HEK293 (cell line): ENCODE measurements around the gene TEKTIP1.

Source experiments
- TCF7L2 ChIP-seq: IDR thresholded peaks from 2 replicates; pipeline ENCODE4 v1.6.1; 2011; ENCODE audit warnings: low read depth, mild to moderate bottlenecking, inconsistent platforms, low read length, moderate library complexity, borderline replicate concordance
- ZFP3 ChIP-seq: fragments of 450-650 bp; formaldehyde crosslinking; IDR thresholded peaks from 2 replicates; pipeline ENCODE4 v1.5.1; 2016; ENCODE audit warnings: low read depth, missing biosample characterization, missing genetic modification characterization
- ZNF423 ChIP-seq: fragments of 450-650 bp; formaldehyde crosslinking; IDR thresholded peaks from 2 replicates; pipeline ENCODE4 v1.5.1; 2016; ENCODE audit warnings: missing biosample characterization, missing genetic modification characterization
- ZNF629 ChIP-seq: fragments of 450-650 bp; formaldehyde crosslinking; IDR thresholded peaks from 2 replicates; pipeline ENCODE4 v1.5.1; 2017; ENCODE audit warnings: missing biosample characterization, missing genetic modification characterization
- ZNF768 ChIP-seq: fragments of 450-650 bp; formaldehyde crosslinking; IDR thresholded peaks from 2 replicates; pipeline ENCODE4 v1.5.1; 2018; ENCODE audit warnings: missing biosample characterization, mild to moderate bottlenecking, missing genetic modification characterization
- TF ChIP-seq, protein P1 (sequence below): fragments of 450-650 bp; formaldehyde crosslinking; IDR thresholded peaks from 2 replicates; pipeline ENCODE4 v1.5.1; 2016; ENCODE audit warnings: missing biosample characterization, missing genetic modification characterization

DNA sequence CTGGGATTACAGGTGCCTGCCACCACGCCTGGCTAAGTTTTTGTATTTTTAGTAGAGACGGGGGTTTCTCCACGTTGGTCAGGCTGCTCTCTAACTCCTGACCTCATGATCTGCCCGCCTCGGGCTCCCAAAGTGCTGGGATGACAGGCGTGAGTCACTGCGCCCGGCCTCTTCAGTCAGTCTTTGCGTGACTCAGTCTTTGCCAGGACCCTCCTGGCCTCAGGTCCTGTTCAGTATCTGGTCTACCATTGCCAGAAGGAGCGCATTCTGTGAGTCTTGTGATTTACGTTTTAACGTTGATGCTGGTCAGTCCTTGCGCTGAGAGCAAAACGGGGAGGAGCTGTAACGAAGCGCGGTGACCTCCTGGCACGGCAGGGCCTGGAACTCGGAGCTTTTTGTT, 26.2 kb downstream of the TEKTIP1 start:
- no peak for TF ChIP-seq TCF7L2
- TF ChIP-seq ZFP3 = no peak
- TF ChIP-seq, protein P1, sequence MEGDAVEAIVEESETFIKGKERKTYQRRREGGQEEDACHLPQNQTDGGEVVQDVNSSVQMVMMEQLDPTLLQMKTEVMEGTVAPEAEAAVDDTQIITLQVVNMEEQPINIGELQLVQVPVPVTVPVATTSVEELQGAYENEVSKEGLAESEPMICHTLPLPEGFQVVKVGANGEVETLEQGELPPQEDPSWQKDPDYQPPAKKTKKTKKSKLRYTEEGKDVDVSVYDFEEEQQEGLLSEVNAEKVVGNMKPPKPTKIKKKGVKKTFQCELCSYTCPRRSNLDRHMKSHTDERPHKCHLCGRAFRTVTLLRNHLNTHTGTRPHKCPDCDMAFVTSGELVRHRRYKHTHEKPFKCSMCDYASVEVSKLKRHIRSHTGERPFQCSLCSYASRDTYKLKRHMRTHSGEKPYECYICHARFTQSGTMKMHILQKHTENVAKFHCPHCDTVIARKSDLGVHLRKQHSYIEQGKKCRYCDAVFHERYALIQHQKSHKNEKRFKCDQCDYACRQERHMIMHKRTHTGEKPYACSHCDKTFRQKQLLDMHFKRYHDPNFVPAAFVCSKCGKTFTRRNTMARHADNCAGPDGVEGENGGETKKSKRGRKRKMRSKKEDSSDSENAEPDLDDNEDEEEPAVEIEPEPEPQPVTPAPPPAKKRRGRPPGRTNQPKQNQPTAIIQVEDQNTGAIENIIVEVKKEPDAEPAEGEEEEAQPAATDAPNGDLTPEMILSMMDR = no peak
- no peak for TF ChIP-seq ZNF629 (tag by site-specific recombination)
- no peak for TF ChIP-seq ZNF768
- no peak for TF ChIP-seq ZNF423 (tag by site-specific recombination)
